GM19468 (cell line): ENCODE data around the gene POLR3K.
"Not testable (repeated sequence)": the region's sequence is repeated elsewhere in the genome, so short reads cannot be mapped to it uniquely, and the experiment has no call there.

Source experiments
- ATAC-seq: cut with Tn5 transposase; IDR thresholded peaks from one replicate; pipeline ENCODE4 v1.9.1; 2021; ENCODE audit warnings: mild to moderate bottlenecking, moderate library complexity, moderate number of reproducible peaks; ENCODE audit not compliant: unreplicated experiment; ENCODE audit errors: extremely low read depth

POLR3K gene

GRCh38 chr16:30627-31026, 22.8 kb downstream of the POLR3K start:
- ATAC-seq: not testable (repeated sequence)

GRCh38 chr16:25926-26348, 27.5 kb downstream of the POLR3K start:
- ATAC-seq: not testable (repeated sequence)

GRCh38 chr16:24151-24550, 29.3 kb downstream of the POLR3K start:
- not testable (repeated sequence) for ATAC-seq

GRCh38 chr16:20886-21285, 32.5 kb downstream of the POLR3K start:
- ATAC-seq: not testable (repeated sequence)

GRCh38 chr16:17062-17765, 36.2 kb downstream of the POLR3K start:
- ATAC-seq: not testable (repeated sequence)

GRCh38 chr16:10772-11171, 42.6 kb downstream of the POLR3K start:
- not testable (repeated sequence) for ATAC-seq

GRCh38 chr16:9903-10665, 43.3 kb downstream of the POLR3K start:
- ATAC-seq: no peak
